22Rv1 (cell line): ENCODE results near the gene E2F7.

Experiments
- CTCF ChIP-seq: fragments of 450-650 bp; IDR thresholded peaks from 2 replicates; pipeline ENCODE4 v1.5.1; 2017; ENCODE audit warnings: mild to moderate bottlenecking
- ZFX ChIP-seq: fragments of 450-650 bp; IDR thresholded peaks from 2 replicates; pipeline ENCODE4 v1.6.1; 2017; ENCODE audit warnings: antibody characterized with exemption, borderline replicate concordance

- TF ChIP-seq CTCF, result no peak
- TF ChIP-seq ZFX, result no peak
Observed at GRCh38 chr12:77040231-77040630, 25.1 kb downstream of the E2F7 start.
